Suppressor macrophage treated with lipopolysaccharide for 4 hours (primary cell): ENCODE data around the gene MYMK.
A peak's percentile ranks its signal among the peaks of the same experiment; 100 is the strongest.

Experiments
- DNase-seq: peaks from one replicate; pipeline ENCODE4 v3.0.0-alpha.2; 2020

Gene MYMK

DNA sequence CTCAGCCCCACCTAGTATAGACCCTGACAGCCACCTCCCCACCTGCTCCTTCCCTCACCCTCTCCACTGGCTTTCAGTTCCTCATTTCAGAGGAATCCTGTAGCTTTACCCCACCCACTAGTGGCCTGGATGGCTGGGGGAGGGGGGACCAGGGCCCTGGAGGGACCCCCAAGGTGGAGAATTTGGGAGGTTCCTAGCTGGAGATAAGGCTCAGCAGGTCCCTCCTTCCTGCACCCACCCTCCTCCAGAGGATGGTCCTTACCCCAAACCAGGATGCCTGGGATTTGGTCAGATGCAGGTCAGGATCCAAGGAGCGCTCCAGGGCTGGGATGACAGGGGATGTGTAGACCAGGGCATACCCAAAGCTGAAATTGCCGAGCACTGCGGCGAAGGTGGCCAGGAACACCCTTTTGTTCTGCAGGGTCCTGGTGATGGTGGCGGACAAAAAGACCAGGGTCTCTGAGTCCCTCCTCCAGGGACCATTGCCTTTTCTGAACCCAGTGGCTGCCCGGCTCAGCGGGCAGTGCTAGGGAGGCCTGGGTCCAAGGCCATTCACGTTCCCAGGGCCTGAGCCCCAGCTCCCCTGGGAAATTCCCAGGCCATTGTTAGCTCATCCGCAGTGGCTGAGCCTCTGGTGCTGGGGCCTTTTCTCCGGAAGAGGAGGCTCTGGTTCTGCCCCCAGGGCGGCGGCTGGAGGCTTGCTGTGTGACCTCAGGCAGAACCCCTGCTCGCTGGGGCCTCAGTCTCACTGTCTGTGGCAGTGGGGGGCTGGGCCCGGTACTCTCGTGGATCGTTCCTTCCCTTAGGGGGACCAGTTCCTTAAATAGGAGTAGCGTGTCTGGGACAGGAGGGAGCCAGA, 46.5 kb downstream of the MYMK start:
- peak; percentile 81 for DNase-seq

DNA sequence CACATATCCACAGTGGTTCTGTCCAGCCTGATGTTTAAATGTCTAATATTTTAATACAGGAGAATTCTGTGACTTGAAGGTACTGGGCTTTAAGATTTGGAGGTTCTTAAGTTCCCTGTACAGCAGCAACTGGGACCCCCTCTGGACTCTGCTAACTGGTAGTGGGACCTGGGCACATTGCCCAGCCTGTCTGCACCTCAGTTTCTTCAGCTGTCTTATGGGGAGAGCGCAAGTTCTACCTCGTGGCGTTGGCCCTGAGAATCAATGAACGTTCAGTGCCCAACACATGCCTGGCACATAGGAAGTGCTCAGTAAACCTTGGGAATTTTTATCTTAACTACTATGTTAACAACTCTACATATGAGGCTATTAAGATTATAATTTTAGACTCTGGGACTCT, 47.3 kb downstream of the MYMK start:
- DNase-seq, result no peak

DNA sequence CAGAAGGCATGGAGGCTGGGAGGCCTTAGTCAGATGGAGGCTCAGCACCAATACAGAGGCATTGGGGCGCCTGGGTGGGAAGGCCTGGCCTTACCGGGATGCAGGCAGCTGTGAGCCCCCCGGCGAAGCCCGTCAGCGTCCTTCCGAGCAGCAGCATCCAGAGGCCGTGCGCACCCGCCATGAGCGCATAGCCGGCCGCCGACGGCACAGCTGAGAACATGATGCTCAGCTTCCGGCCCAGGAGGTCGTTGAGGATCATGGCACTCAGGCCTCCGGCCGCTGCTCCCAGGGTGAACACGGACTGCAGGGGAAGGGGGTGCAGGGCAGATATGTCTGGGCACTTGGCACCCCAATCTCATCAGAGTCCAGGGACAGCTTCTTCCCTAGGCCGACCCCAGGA, 47.8 kb downstream of the MYMK start:
- no peak for DNase-seq

DNA sequence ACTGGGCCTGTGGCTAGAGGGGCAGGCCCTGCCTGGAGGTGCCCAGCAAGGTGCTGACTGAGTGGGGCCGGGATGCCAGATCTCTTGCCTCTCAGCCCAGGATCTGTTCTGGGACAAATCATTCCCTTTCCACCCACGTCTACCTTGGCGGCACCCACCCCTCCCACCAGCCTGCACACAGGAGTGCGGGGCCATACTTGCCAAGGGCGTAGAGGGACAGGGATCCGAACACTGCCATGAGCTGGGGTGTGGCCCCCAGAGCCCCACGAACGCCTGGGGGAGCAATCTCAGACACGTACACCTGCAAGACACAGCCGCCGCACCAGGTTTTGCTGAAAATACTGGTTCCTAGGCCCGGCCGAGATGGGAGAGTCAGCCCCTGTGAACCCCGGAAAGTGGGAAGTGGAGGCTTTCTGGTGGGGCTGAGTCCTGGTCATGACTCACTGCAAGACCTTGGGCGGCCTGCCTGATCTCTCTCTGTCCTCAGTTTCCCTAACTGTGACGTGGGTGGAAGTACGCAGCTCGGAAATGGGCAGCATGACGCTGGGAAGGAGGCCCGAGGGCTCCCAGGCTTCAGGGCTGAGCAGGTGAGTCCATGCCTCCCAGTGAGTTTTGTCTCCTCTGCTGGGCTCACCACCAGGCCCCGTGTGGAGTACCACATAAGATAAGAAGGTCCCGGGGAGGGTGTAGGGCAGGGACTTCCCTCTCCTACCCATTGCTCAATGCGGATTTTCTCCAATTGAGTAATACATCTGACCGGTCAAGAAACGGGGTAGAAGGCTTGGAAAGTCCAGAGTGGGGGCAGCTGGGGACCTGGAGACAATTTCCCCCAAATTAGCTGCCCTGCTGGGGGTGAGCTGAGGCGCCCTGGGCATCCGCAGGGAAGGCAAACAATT, 48.5 kb downstream of the MYMK start:
- DNase-seq, result peak; percentile 93

DNA sequence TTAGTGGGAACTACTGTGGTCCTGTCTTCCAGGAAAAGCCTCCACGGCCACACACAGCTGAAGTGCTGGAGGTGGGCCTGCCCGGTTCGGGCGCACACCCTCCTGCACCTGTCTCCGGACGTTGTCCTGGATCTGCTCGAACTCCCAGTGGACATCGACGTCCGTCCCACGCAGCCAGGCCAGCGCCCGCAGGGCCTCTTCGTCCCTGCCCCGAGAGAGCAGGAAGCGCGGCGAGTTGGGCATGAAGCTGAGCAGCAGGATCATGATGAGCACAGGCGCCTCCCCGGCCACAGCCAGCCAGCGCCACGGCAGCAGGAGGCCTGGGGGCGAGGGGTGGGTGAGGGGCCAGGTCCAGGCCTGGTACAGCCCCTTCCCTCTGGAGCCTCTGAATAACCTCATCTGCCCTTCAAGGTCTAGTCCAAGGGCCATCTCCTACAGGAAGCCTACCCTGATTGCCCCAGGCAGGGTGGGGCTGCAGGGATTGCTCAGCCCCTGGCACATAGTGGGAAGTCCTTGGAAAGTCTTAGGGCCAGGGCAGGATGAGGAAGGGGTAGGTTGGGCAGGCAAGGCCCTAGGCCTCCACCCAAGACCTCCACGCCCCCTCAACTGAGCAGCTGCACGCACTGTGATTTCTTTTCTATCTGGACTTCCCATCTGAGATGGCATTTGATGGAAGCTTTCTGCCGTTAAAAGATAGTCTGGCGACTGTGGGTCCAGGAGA, 49.3 kb downstream of the MYMK start:
- DNase-seq, result peak; percentile 56

DNA sequence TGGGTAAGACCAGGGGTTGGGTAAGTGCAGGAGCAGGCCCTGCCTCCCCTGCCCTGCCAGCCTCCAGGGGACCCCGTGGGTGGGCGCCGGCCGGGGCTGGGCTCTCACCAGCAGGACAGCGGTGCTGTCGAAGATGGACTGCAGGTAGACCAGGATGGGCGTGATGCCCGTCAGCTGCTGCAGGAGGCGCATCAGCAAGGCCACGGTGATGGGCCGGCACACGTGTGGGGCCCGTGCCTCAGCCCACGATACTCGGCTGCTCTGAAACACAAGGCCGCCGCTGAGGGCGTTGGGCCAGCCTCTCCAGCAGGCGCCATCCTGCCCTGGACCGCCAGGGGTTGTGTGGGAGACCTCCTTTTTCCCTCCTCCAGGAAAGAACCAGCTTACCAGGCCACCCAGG, 49.9 kb downstream of the MYMK start:
- no peak for DNase-seq

DNA sequence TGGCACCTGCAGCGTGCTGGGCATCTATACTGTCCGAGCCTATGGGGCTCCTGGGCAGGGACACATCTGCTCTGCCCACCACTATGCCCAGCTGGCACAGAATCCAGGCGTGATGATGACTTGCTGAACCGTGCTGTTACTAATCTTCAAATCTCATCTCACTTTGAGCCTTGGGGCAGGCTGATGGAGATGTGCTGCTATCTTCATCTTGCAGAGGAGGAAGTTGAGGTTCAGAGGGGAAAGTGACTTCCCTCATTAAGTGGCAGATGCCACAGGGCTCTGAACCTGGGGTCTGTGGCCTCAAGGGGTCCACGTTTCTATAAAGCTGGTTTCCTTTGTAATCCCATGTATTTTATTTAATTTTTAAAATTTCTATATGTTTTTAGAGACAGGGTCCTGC, 50.5 kb downstream of the MYMK start:
- DNase-seq, result no peak

DNA sequence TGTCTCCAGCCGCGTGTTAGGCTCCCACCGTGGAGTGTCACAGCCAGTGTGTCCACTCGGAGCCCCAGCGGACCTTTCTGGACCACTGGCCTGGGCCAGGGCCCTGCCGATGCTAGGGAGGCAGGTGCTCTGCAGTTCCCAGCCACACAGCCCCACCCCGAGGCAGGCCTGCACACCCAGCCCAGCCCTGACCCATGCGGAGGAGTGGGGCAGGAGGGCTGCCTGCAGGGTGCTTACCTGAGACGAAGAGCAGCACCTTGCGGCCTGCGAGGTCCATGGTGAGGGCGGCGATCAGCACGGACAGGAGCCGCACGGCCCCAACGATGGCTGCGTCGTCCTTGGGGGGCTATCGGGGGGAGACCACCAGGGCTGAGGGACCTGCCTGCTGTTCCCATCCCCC, 51.0 kb downstream of the MYMK start:
- DNase-seq, result no peak

DNA sequence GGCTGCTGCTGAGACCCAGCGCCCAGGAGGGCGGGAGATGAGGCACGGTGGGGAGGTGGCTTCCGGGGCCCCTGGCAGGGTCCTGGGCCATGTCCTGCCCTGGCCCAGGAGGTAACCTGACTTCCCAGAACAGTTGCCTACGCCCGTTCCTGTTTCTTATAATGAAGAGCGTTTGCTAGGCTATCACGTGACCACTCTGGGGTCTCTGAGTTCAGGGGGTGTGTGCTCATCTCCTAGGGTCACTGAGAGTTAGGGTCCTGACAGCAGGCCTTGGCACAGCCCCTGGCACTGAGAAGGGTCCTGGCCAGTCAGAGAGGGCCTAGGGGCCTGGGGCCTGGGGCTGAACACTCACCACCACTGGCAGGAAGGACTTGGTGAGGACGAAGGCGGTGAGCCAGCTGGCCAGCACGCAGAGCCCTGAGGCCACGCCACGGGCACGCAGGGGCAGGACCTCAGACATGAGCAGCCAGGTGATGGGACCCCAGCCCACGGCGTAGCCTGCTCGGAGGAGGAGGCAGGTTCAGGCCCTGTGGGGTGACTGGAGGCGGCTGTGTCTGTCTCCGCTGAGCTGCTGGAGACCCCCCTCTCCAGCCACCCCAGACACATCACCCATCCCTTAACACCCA, 51.9 kb downstream of the MYMK start:
- DNase-seq, result no peak

DNA sequence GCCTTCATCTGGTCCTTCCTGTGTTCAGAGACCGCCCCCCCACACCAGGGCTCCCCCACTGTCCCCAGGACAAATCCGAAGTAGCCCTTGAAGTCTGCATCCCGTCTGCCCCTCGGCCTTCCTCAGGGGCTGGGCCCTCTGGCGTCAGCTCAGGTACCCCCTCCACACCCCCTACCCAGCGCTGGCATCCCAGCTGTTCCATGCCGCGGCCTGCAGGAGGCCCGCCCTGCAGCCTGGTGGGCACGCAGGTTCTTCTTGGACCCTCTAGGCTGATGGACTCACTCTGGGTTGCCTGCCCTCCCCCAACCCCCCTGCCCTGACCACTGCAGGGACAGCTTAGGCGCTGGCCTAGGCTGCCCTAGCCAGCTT, 52.5 kb downstream of the MYMK start:
- no peak for DNase-seq

DNA sequence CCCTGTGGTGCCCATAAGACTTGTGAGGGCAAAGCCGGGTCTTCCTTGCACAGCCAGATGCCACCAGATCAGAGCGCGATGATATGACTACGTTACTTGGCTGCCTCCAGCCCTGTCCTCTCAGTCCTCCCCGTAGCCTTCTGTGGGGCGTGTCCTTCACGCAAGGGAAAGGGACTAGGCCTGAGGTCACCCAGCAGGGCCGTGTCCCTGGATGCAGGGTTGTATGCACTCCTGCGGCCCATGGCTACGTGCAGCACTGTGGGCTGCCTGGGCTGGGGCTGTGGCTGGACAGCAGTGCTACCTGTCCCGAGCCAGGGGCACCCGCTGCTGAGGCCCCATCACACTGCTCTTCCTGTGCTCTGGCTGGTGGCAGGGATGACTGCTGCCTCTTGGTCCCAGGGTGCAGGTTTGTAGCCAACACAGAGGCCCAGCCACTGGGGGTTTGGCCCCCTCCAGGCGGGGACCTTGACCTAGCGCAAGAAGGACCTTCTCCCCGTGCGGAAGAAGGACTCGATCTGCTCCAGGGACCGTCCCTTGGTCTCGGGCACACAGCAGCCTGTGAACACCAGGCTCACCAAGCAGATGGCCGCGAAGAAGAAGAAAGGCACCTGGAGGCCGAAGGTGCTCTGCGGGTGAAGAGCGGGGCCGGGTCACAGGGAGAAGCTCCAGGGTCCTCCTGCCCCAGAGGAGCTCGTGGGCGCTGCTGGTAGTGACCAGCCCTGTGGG, 53.0 kb downstream of the MYMK start:
- no peak for DNase-seq

DNA sequence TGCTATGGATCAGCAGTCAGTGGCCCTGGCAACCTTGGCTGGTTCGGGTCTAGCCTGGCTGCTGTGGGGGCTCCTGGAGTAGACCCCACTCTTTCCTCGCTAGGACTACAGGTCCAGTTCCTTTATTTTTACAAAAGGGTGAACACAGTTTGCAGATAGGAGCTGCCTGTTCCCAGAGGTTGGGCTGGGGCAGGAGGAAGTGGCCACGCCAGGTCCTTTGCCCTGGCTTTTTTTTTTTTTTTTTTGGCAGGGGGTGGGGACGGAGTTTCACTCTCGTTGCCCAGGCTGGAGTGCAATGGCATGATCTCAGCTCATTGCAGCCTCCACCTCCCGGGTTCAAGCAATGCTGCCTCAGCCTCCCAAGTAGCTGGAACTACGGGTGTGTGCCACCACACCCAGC, 53.8 kb downstream of the MYMK start:
- no peak for DNase-seq

DNA sequence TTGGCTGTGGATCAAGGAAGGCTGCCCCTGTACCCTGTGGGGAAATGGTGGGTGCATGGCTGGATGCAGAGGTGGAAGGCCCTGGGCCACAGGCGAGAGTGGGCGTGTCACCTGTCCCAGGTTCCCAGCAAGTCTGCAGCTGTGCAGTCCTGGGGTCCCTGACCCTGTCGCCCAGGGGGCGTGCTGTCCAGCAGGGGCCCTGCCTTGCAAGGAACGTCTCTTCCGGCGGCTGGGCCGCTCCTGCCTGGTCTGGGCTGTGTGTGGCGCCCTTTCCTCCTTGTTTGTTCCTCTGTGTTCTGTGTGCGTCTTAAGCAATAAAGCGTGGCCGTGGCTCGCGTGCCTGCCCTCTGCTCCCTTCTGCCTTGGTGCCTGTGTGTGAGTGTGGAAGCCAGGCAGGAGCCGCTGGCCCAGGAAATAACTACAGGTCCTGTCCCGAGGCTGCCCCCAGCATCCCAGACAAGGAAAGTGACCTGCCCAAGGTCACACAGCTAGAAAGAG, 54.3 kb downstream of the MYMK start:
- DNase-seq, result no peak

DNA sequence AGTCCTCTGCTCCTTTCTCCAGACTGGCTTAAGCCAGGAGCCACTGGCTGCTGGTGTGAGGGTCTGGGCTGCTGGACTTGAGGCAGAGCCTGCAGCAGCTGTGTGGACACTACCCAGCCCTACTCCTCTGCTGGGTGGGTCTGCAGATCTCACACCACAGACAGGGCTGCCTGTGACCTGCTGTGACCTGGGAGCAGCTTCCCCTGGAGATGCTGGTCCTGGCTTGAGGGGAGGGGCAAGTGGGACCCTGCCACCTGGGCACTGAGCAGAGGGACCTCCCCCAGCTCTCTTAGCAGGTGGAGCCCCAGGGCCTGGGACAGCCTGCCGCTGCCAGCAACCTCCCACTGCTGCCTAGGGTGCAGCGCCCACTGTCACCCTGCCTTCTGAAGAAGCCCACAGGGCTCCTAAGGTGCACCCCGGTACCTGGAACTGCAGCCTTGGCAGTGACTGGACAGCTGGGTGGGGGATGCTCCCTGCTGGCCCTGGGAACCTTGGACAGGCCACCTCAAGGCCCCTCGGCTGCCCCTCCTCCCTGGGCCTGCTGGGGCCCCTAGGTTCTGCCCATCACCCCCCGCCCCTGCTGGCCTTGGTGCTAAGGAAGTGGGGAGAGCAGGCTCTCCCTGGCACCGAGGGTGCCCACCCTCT, 55.9 kb downstream of the MYMK start:
- no peak for DNase-seq

DNA sequence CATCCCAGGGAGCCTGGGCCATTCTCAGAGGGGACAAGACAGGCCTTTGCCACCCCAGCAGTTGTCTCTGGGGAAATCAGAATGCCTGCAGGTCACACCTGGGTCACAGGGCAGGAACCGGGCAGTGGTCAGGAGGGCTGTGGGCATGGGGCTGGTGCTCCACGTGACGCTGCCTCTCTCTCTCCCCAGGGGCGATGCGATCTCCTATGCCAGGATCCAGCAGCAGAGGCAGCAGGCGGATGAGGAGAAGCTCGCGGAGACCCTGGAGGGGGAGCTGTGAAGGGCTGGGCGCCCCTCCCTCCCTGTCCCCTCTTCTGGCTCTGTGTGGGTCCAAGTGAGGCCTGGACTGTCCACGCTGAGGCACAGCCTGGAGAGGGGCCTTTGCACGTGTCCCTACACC, 56.4 kb downstream of the MYMK start:
- DNase-seq, result no peak

DNA sequence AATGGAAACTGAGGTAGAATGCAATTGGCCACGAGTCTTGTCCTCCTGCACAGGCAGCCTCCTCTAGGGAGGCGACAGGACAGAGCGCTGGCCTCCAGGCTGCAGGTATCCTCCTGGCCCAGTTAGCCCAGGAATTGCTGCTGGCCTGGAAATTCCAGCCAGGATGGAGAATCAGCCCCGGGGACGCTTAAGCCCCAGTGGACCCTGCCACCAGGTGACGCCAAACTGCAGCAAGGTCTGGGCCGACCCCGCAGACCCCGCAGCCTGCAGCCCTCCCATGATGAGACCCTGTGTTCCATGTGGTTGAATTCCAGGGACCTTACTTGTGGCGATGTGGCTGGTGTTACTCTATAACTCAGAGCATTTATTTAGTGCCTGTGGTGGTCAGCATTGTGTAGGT, 57.7 kb downstream of the MYMK start:
- DNase-seq, result no peak

DNA sequence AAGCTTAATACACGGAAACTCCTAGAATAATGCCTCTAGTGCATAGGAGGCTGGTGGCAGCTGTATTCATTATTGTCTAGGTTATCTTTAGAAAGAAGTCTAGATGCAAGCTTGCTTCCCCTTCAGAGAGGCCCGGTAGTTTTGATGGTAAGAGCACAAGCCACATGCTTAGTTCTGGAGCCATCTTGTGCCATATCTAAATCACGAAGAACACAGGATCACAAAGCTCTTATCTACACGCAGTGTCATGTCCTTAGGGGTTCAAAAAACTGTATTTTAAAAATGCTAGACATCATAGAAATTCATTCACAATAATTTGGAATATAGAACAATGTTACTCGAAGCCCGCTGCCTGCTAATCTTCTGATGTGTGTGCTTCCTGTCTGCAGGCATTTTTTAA, 58.8 kb downstream of the MYMK start:
- no peak for DNase-seq

DNA sequence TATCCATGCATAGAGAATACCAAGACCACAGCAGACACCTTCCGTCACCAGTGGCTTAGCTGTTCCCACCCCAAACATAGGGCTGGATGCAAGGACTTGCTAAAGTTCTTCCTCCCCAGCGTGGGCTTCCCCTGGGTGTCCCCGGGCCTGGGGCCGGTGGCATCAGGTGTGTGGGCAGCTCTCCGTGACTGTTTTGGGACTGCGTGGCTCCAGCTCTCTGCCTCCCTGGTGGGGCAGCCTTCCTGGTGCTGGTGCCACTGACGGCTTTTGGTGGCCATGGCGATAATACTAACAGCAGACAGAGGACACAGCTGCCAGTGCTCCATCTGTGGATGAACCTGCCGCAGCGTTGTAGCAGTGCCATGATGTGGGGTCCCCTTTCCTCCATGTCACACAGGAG, 60.1 kb downstream of the MYMK start:
- no peak for DNase-seq
